IPS-NIHi11 (cell line): ENCODE measurements around the gene MGST3.
"Not testable (repeated sequence)": the region's sequence is repeated elsewhere in the genome, so short reads cannot be mapped to it uniquely, and the experiment has no call there.

Experiments
- DNase-seq: peaks from one replicate; pipeline ENCODE4 v3.0.0; 2012; ENCODE audit warnings: mixed read lengths, low spot score

MGST3 gene

DNA sequence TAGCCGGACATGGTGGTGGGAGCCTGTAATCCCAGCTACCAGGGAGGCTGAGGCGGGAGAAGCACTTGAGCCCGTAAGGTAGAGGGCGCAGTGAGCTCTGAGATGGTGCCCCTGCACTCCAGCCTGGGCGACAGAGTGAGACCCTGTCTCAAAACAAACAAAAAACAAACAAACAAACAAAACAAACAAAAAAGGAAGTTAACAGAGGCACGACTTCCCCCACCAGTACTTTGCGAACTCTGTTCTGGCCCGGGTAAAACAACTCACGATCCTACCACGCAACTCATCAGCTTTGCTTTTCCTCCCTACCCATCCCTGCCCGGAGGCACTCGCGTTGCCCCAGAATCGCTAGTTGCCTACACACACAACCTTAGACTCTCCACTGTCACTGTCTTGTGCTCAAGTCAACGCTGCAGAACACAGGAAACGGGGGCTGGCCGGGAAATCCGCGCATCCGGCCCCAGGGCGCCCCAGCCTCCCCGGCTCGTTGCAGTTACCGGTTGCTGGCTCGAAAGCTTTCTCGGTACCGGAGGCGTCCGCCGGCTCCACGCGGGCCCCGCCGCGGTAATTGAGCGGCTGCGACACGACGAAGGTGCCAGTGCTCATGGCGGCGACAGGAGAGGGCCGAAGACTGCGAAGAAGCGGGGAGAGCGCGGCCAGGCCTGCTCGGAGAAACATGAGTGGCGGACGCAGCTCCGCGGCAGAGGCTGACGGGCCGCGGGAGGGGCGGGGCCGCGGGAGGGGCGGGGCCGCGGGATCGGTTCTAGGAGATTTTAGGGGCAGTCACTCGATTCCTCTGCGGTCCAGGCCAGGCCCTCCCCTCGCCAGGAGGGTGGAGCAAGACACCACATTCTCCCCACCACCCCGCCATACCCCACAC, 67.1 kb downstream of the MGST3 start, which contains the start of gene ALDH9A1:
Gene ALDH9A1 (minus strand): TSS at position 682 of the 880 bp plus-strand sequence. CDS start 4 bp downstream, at position 678.
- peak; percentile 94 for DNase-seq

DNA sequence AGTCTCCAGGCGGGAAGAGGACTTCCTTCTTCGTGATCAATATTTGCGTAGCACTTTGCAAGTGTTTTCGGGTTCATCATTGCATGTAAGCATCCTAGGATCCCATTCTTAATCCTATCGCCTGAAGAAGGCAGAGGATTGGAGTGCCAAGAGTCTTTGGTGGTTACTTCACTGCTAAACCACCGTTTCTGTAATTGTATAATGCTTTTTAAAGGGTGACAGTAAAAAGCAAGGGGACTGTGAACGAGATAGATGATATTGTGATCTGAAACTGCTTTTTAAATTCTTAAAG, 67.7 kb downstream of the MGST3 start:
- no peak for DNase-seq

DNA sequence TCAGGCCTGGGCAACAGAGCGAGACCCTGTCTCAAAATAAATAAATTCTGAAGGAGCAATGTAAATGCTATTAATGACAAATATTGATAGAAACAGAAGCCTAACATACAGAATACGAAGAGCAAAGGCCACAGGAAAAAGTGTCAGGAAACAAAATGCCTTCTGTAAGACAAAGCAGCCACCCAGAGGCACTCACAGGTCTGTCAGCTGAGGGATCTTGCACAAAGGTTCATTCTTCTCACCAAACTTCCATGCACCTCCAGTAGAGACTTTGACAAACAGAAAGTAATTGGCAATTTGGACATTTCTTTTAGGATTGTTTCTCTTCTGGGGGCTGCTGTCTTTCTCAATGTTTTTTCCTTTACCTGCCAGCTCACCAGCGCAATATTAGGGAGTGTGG, 68.5 kb downstream of the MGST3 start:
- DNase-seq = no peak

DNA sequence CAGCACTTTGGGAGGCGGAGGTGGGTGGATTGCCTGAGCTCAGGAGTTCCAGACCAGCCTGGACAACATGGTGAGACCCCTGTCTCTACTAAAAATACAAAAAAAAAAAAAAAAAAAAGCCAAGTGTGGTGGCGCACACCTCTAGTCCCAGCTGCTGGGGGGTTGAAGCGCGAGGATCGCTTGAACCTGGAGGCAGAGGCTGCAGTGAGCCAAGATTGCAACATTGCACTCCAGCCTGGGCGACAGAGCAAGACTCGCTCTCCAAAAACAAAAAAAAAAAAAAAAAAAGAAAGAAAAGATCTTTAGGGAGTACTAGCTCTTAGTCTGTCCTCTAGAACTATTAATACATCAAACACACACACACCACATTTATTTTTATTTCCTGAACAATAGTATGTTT, 70.9 kb downstream of the MGST3 start:
- not testable (repeated sequence) for DNase-seq

DNA sequence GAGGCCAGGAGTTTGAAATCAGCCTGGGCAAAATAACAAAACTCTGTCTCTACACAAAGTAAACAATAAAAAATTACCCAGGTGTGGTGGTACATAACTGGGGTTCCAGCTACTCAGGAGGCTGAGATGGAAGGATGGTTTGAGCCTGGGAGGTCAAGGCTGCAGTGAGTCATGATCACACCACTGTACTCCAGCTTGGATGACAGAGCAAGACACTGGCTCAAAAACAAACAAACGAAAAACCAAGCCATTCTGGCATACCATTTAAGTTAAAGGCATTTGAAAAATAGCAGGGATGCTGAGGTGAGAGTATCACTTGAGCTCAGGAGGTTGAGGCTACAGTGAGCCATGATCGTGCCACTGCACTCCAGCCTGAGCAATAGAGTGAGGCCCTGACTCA, 72.6 kb downstream of the MGST3 start:
- DNase-seq = no peak
